ENCODE data around the gene LMOD3. TPM values are rescaled to one million over a fixed set of nuclear protein-coding genes. Genes with fewer than 3 reads are reported as not detected.

LMOD3 gene
- total and polyA plus RNA-seq, 3 donors from 2014 or later, result 0.55 TPM; not detected in 2

- DNase-seq, result no peak
- H3K27ac ChIP-seq, result no peak overlapping the region
- 86 to 89% methylated on average over 6 of the region's 6 CpGs for WGBS, 2 donors
- H3K27me3 ChIP-seq, result no peaks in the 10 kb centered on the region
- H3K4me3 ChIP-seq, result no peak overlapping the region
- no peaks in the 10 kb centered on the region for H3K9me3 ChIP-seq
- no peaks in the 10 kb centered on the region for H3K36me3 ChIP-seq (ENCODE audit: low read depth, missing control alignments)
- TF ChIP-seq POLR2A (IDR thresholded peaks at IDR 0.05), result no peak
- TF ChIP-seq CTCF (IDR thresholded peaks at IDR 0.05), result no peak
- H3K4me1 ChIP-seq, result no peaks in the 10 kb centered on the region
- intact Hi-C loops (cut with DNase I; ENCODE audit: low total_unique reads), result no loop called here
These were observed 882 bp downstream of the LMOD3 start for GRCh38 chr3:69121513-69121912.

DNA sequence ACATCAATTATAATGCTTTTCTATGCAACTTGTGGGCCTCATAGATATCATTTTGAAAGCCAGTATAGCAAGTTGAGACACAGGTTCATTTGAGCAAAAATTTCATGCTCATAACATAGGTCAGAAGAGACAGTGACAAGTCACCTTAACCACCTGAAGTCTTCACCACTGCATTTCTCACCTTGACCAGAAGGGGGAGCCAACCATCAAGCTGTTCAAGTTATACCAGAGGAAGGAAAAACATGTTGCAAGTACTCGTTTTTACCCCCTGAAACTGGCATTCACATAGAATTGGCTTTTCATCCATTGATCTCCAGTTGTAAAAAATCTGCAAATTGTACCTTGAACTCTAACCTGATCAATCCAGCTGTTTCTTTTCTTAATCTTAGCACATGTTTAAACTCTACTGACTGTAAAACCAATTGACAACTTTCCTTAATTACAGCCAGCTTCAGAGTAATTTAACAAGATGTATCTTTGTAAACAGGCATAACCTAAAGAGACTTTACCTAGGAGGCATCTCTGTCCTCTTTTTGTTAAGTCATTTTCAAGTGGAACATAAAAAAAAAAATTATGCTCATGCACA is 1.4 kb downstream of the LMOD3 start:
- Histone ChIP-seq H3K4me3 (no peak overlapping the region), H3K27me3 (no peaks in the 10 kb centered on the region), H3K4me1 (no peaks in the 10 kb centered on the region), H3K27ac (no peak overlapping the region), H3K9me3 (no peaks in the 10 kb centered on the region), H3K36me3 (ENCODE audit: low read depth, missing control alignments) (no peaks in the 10 kb centered on the region)
- peak; percentile 90 for DNase-seq
- TF ChIP-seq POLR2A (IDR thresholded peaks at IDR 0.05) (no peak), CTCF (IDR thresholded peaks at IDR 0.05) (peak; percentile 50 to 93 (median 83))
- WGBS, 2 donors, result 0 to 3% methylated on average over 1 of the region's 1 CpG
- intact Hi-C loops (cut with DNase I; ENCODE audit: low total_unique reads), result no loop called here

- Histone ChIP-seq H3K9me3 (no peaks in the 10 kb centered on the region), H3K27ac (no peak overlapping the region), H3K4me1 (no peaks in the 10 kb centered on the region), H3K4me3 (no peak overlapping the region), H3K36me3 (ENCODE audit: low read depth, missing control alignments) (no peaks in the 10 kb centered on the region), H3K27me3 (no peaks in the 10 kb centered on the region)
- intact Hi-C loops (cut with DNase I; ENCODE audit: low total_unique reads), result no loop called here
- no peak for TF ChIP-seq CTCF (IDR thresholded peaks at IDR 0.05)
- TF ChIP-seq POLR2A (IDR thresholded peaks at IDR 0.05), result no peak
- no peak for DNase-seq
- 90 to 91% methylated on average over 5 of the region's 5 CpGs for WGBS, 2 donors
These were observed 2.7 kb downstream of the LMOD3 start for GRCh38 chr3:69119681-69120080.

GRCh38 chr3:69119138-69119537 is 3.3 kb downstream of the LMOD3 start:
- WGBS, 2 donors, result 75 to 84% methylated on average over 6 of the region's 6 CpGs
- Histone ChIP-seq H3K4me3 (no peak overlapping the region), H3K27me3 (no peaks in the 10 kb centered on the region), H3K36me3 (ENCODE audit: low read depth, missing control alignments) (no peaks in the 10 kb centered on the region), H3K27ac (no peak overlapping the region), H3K4me1 (no peaks in the 10 kb centered on the region), H3K9me3 (no peaks in the 10 kb centered on the region)
- no peak for DNase-seq
- no peak for TF ChIP-seq CTCF (IDR thresholded peaks at IDR 0.05)
- TF ChIP-seq POLR2A (IDR thresholded peaks at IDR 0.05), result no peak
- intact Hi-C loops (cut with DNase I; ENCODE audit: low total_unique reads), result no loop called here

DNA sequence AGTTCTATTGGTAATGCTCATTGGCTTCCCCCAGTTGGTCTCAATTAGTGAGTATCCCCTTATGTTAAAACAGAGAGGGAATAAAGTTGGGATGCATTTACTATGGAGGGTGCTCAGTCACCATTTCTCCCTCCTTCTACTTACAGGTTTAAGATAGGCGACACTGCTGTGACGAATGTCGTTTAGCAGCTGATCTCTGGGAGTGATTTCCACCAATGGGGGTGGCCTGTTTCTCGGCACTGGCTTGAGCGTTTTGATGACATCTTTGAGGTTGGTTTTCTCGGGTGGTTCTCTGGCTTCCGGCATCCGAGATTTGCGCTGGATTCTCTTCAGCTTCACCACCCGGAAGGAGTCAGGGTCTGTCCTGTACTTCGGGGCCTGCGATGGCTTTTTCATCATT is 3.8 kb downstream of the LMOD3 start:
- WGBS, 2 donors, result 74 to 85% methylated on average over 12 of the region's 12 CpGs
- H3K4me1 ChIP-seq, result no peaks in the 10 kb centered on the region

More for the DNA sequence above, 3.8 kb downstream of the LMOD3 start:
- intact Hi-C loops (cut with DNase I; ENCODE audit: low total_unique reads), result no loop called here
- H3K36me3 ChIP-seq (ENCODE audit: low read depth, missing control alignments), result no peaks in the 10 kb centered on the region
- TF ChIP-seq CTCF (IDR thresholded peaks at IDR 0.05) (no peak), POLR2A (IDR thresholded peaks at IDR 0.05) (no peak)
- no peak overlapping the region for H3K27ac ChIP-seq
- no peak overlapping the region for H3K4me3 ChIP-seq
- no peaks in the 10 kb centered on the region for H3K27me3 ChIP-seq
- no peak for DNase-seq
- no peaks in the 10 kb centered on the region for H3K9me3 ChIP-seq

Measured in testis (tissue), 3 donors.